GM12891 (cell line): ENCODE measurements around the gene TST.

ENCODE experiments used
- POLR2A ChIP-seq: IDR thresholded peaks from 2 replicates; pipeline ENCODE4 v1.6.1; 2011; ENCODE audit warnings: low read depth, low read length, control low read depth
- POLR2AphosphoS5 ChIP-seq: IDR thresholded peaks from 2 replicates; pipeline ENCODE4 v1.6.1; 2011; ENCODE audit warnings: low read depth, low read length, control low read depth

GRCh38 chr22:37057796-37058510 lies 38.7 kb upstream of the TST start:
- no peak for TF ChIP-seq POLR2A
- no peak for TF ChIP-seq POLR2AphosphoS5
